Ovary (tissue), 3 donors: Measurements from ENCODE around the gene AKR1B1.

ENCODE experiments used
- CTCF ChIP-seq, 3 donors: fragments of 450-650 bp in 2 of 3; fragments of 200-600 bp in 1 of 3; IDR thresholded peaks; one replicate each; pipeline versions ENCODE4 v1.5.1 to v1.8.0; 2016 to 2022; ENCODE audit warnings: antibody characterized with exemption in 3 of 3, mild to moderate bottlenecking in 1 of 3
- EP300 ChIP-seq: sonication (generic); formaldehyde crosslinking; IDR thresholded peaks from one replicate; pipeline ENCODE4 v1.6.1; 2017; ENCODE audit warnings: antibody characterized with exemption
- POLR2A ChIP-seq: fragments of 450-650 bp; IDR thresholded peaks from one replicate; pipeline ENCODE4 v1.6.1; 2017; ENCODE audit warnings: antibody characterized with exemption, mild to moderate bottlenecking, moderate library complexity
- donor health status: DM: no; HTN: no; CAD: no.

GRCh38 chr7:134396031-134396430 lies 62.9 kb downstream of the AKR1B1 start:
- TF ChIP-seq CTCF (IDR thresholded peaks at IDR 0.05): no peak
- TF ChIP-seq EP300: no peak
- no peak for TF ChIP-seq POLR2A
